ENCODE measurements around the gene DUSP22. TPM values are rescaled to one million over a fixed set of nuclear protein-coding genes. Genes with fewer than 3 reads are reported as not detected.
A peak's percentile ranks its signal among the peaks of the same experiment; 100 is the strongest.

DUSP22 gene
- total RNA-seq, 4 donors from 2014 or later = 35.4 to 213 (median 49.5) TPM

GRCh38 chr6:330948-331347 is 38.7 kb downstream of the DUSP22 start:
- no peaks in the 10 kb centered on the region for H3K9me3 ChIP-seq
- 41 to 53% methylated on average over 8 of the region's 8 CpGs for WGBS, 2 donors (ENCODE audit: low coverage in 1 of 2)
- in situ Hi-C loops (cut with MboI; ENCODE audit: low pct_ligation_motif_present in 1 of 4, low pct_unique_long_range_greater_than_20kb in 1 of 4, low sequenced_read_pairs in 3 of 4) (no loop called here), intact Hi-C loops (cut with DNase I; ENCODE audit: low total_unique reads) (no loop called here)
- DNase-seq = no peak
- peak in 2 of 3 donors; percentile 8 for TF ChIP-seq POLR2AphosphoS5 (IDR thresholded peaks at IDR 0.05)
- no peak for TF ChIP-seq POLR2A (IDR thresholded peaks at IDR 0.05)
- peak; percentile 18 for TF ChIP-seq EP300 (IDR thresholded peaks at IDR 0.05; ENCODE audit: low read depth)
- H3K27me3 ChIP-seq = no peaks in the 10 kb centered on the region
- no peak overlapping the region for H3K4me3 ChIP-seq
- peaks cover 14 to 43% (median 19%) of the 10 kb centered on the region in 4 donors for H3K4me1 ChIP-seq
- no peaks in the 10 kb centered on the region for H3K36me3 ChIP-seq
- peak overlapping the region; percentile 36 to 69 (median 40) for H3K27ac ChIP-seq

GRCh38 chr6:331622-332521 is 39.6 kb downstream of the DUSP22 start:
- no peak for TF ChIP-seq EP300 (IDR thresholded peaks at IDR 0.05; ENCODE audit: low read depth)
- TF ChIP-seq POLR2A (IDR thresholded peaks at IDR 0.05) = no peak
- no peak for TF ChIP-seq CTCF (IDR thresholded peaks at IDR 0.05)
- Histone ChIP-seq H3K27ac (peak overlapping the region in 3 of 4 donors; percentile 36 to 69 (median 43)), H3K36me3 (no peaks in the 10 kb centered on the region), H3K27me3 (no peaks in the 10 kb centered on the region), H3K9me3 (no peaks in the 10 kb centered on the region), H3K4me1 (peaks cover 14 to 43% (median 17%) of the 10 kb centered on the region in 4 donors), H3K4me3 (no peak overlapping the region)
- peak; percentile 60 for DNase-seq
- intact Hi-C loops (cut with DNase I; ENCODE audit: low total_unique reads) (no loop called here), in situ Hi-C loops (cut with MboI; ENCODE audit: low pct_ligation_motif_present in 1 of 4, low pct_unique_long_range_greater_than_20kb in 1 of 4, low sequenced_read_pairs in 3 of 4) (no loop called here)
- 59 to 69% methylated on average over 13 of the region's 13 CpGs for whole genome bisulfite sequencing, 2 donors (ENCODE audit: low coverage in 1 of 2)

- H3K4me3 ChIP-seq = no peak overlapping the region
- H3K9me3 ChIP-seq = no peaks in the 10 kb centered on the region
- no peaks in the 10 kb centered on the region for H3K36me3 ChIP-seq
- H3K27me3 ChIP-seq = no peaks in the 10 kb centered on the region
- in situ Hi-C loops (cut with MboI; ENCODE audit: low pct_ligation_motif_present in 1 of 4, low pct_unique_long_range_greater_than_20kb in 1 of 4, low sequenced_read_pairs in 3 of 4) (no loop called here), intact Hi-C loops (cut with DNase I; ENCODE audit: low total_unique reads) (no loop called here)
- H3K4me1 ChIP-seq = peaks cover 8 to 35% (median 12%) of the 10 kb centered on the region in 4 donors
- no peak for DNase-seq
- TF ChIP-seq EP300 (IDR thresholded peaks at IDR 0.05; ENCODE audit: low read depth) = no peak
- no peak for TF ChIP-seq POLR2A (IDR thresholded peaks at IDR 0.05)
- TF ChIP-seq CTCF (IDR thresholded peaks at IDR 0.05) = no peak
- TF ChIP-seq POLR2AphosphoS5 (IDR thresholded peaks at IDR 0.05) = no peak
- 83 to 87% methylated on average over 7 of the region's 7 CpGs for WGBS, 2 donors (ENCODE audit: low coverage in 1 of 2)
- H3K27ac ChIP-seq = peak overlapping the region in 1 of 4 donors; percentile 69
Observed at GRCh38 chr6:332671-333070, 40.4 kb downstream of the DUSP22 start.

DNA sequence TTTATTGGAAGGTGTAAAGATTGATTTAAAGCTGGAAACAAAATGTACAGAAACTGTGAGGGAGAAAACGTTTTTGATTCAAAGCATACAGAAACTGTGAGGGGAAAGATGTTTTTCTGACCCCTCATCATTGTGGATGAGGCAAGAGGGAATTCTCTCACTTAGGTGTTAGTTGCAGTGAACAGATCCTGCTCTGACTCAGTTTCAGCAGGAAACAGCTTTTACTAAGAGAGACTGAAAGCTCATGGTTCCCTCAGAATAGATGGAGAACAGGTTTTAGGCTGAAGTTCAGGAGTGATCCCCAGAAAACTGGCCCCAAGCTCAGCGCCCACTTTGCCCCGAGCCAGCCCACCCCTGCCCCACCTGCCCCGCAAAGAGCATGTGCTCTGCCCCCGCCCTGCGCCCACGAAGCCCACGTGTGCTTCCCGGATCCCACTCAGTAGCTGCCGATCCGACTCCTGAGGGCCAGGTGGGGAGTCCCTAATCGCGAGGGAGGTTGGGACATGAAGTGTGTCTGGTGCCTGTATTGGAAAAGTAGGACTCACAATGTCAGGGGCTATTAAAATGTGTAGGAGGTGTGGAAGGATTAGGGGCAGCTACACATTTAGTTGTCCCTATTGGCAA is 41.2 kb downstream of the DUSP22 start:
- Histone ChIP-seq H3K36me3 (no peaks in the 10 kb centered on the region), H3K27me3 (no peaks in the 10 kb centered on the region), H3K9me3 (no peaks in the 10 kb centered on the region), H3K27ac (no peak overlapping the region), H3K4me1 (peaks cover 4 to 28% (median 9%) of the 10 kb centered on the region in 4 donors), H3K4me3 (no peak overlapping the region)
- no peak for DNase-seq
- in situ Hi-C loops (cut with MboI; ENCODE audit: low pct_ligation_motif_present in 1 of 4, low pct_unique_long_range_greater_than_20kb in 1 of 4, low sequenced_read_pairs in 3 of 4) (no loop called here), intact Hi-C loops (cut with DNase I; ENCODE audit: low total_unique reads) (no loop called here)
- TF ChIP-seq EP300 (IDR thresholded peaks at IDR 0.05; ENCODE audit: low read depth) (no peak), POLR2A (IDR thresholded peaks at IDR 0.05) (no peak), CTCF (IDR thresholded peaks at IDR 0.05) (no peak), POLR2AphosphoS5 (IDR thresholded peaks at IDR 0.05) (no peak)
- WGBS, 2 donors (ENCODE audit: low coverage in 1 of 2) = 64 to 84% methylated on average over 3 to 13 of the region's 13 CpGs
